ENCODE measurements around the gene FGFRL1. TPM values are rescaled to one million over a fixed set of nuclear protein-coding genes. Genes with fewer than 3 reads are reported as not detected.

FGFRL1 gene
- total RNA-seq, 4 donors from 2014 or later = 59.0 to 93.9 (median 77.2) TPM

DNA sequence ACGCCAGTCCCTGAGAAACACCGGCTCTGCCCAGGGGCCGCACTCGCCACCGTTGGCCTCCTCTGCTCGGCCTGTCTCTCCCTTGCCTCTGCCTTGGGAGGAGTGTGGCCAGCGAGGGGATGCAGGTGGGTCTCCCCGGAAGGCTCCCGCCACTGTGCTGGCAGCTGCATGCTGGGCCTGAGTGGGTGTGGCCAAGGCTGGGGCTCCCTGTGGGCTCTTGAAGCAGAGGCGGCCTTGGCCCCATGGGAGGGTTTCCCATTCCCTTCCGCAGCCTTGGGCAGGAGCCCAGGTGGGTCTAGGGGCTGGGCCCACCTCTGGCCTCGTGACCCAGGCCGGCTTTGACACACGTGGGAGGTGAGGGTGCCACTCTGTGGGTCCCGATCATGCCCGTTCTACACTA lies 19.1 kb downstream of the FGFRL1 start:
- Histone ChIP-seq H3K27me3 (no peaks in the 10 kb centered on the region), H3K9me3 (no peaks in the 10 kb centered on the region), H3K4me3 (replicated peaks in 1 of 3) (no peak overlapping the region), H3K36me3 (peaks cover 2 to 5% of the 10 kb centered on the region in 2 donors), H3K4me1 (peaks cover 21 to 34% of the 10 kb centered on the region in 2 donors), H3K27ac (no peak overlapping the region)
- WGBS, 2 donors = 66 to 69% methylated on average over 13 of the region's 16 CpGs
- no peak for TF ChIP-seq POLR2A (IDR thresholded peaks at IDR 0.05)
- TF ChIP-seq, protein P1, sequence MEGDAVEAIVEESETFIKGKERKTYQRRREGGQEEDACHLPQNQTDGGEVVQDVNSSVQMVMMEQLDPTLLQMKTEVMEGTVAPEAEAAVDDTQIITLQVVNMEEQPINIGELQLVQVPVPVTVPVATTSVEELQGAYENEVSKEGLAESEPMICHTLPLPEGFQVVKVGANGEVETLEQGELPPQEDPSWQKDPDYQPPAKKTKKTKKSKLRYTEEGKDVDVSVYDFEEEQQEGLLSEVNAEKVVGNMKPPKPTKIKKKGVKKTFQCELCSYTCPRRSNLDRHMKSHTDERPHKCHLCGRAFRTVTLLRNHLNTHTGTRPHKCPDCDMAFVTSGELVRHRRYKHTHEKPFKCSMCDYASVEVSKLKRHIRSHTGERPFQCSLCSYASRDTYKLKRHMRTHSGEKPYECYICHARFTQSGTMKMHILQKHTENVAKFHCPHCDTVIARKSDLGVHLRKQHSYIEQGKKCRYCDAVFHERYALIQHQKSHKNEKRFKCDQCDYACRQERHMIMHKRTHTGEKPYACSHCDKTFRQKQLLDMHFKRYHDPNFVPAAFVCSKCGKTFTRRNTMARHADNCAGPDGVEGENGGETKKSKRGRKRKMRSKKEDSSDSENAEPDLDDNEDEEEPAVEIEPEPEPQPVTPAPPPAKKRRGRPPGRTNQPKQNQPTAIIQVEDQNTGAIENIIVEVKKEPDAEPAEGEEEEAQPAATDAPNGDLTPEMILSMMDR (IDR thresholded peaks at IDR 0.05) = no peak
- intact Hi-C loops (cut with DNase I) = no loop called here
- DNase-seq = no peak

DNA sequence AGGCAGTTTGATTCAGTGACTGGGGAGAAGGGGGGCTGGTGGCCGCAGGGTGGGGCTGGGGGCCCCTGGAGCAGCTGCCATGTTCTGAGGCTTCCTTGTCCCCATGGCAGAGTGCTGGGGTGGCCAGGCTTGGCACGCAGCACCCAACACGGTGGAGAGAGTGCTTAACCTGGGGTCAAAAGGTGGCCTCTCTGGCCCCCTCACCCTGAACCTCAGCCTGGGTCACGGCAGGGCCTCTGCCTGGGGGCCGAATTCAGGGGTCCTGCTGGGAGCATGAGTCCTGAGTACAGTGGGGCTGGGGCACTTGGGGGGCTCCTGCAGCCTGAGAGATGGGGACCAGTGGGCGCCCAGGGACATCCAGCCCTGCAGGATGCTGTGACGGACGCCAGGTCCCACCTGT lies 19.9 kb downstream of the FGFRL1 start:
- TF ChIP-seq, protein P1 (IDR thresholded peaks at IDR 0.05) = no peak
- TF ChIP-seq POLR2A (IDR thresholded peaks at IDR 0.05) = no peak
- Histone ChIP-seq H3K4me1 (peaks cover 29 to 41% of the 10 kb centered on the region in 2 donors), H3K27me3 (no peaks in the 10 kb centered on the region), H3K36me3 (no peaks in the 10 kb centered on the region), H3K4me3 (replicated peaks in 1 of 3) (no peak overlapping the region), H3K9me3 (no peaks in the 10 kb centered on the region), H3K27ac (no peak overlapping the region)
- 67 to 74% methylated on average over 4 to 5 of the region's 8 CpGs for WGBS, 2 donors
- no peak for DNase-seq
- intact Hi-C loops (cut with DNase I) = no loop called here

DNA sequence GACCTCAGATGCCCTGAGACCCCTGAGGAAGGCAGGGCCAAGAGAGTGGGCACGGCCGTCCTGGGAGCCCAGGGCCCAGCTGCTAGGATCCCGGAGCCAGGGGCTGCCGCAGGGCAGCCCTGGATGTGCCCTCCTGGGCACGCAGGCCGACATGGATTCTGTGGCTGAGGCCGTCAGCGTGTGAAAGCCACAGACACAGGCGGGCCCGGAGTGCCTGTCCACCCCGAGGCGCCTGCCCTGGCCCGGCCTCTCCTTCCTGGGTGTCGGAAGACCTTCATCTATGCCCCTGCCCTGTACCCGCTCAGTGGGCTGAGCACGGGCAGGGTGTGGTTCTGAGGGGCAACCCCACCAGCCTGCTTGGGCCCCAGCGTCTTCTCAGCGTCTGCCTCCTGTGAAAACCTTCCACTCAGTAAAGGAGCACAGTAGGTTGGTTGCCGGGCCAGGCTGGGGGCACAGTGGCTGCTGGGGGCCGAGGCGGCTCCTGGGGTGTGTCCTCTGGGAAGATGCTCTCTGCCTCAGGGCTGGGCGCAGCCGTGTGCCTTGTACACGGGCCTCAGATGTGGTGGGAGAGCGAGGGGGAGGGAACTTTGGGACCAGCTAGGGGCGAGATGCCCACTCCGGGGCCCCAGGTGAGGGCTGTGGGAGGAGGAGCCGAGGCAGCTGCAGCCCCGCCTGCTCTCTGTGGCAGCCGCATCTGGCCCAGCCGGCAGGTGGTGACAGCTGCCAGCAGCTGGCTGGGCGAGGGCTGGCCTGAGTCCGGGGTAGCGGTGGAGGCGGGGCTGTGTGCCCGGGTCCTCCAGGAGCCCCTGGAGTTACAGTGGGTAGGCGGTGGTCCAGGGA lies 20.8 kb downstream of the FGFRL1 start:
- H3K27me3 ChIP-seq = no peaks in the 10 kb centered on the region
- H3K9me3 ChIP-seq = no peaks in the 10 kb centered on the region
- H3K4me1 ChIP-seq = peaks cover 29 to 50% of the 10 kb centered on the region in 2 donors
- intact Hi-C loops (cut with DNase I) = no loop called here
- TF ChIP-seq, protein P1 (IDR thresholded peaks at IDR 0.05) = peak in 3 of 6 experiments; percentile 25 to 40 (median 29)
- no peak for TF ChIP-seq POLR2A (IDR thresholded peaks at IDR 0.05)
- 68 to 75% methylated on average over 16 of the region's 37 CpGs for WGBS, 2 donors
- H3K4me3 ChIP-seq (replicated peaks in 1 of 3) = no peak overlapping the region
- no peaks in the 10 kb centered on the region for H3K36me3 ChIP-seq
- peak; percentile 54 to 57 for DNase-seq
- no peak overlapping the region for H3K27ac ChIP-seq

DNA sequence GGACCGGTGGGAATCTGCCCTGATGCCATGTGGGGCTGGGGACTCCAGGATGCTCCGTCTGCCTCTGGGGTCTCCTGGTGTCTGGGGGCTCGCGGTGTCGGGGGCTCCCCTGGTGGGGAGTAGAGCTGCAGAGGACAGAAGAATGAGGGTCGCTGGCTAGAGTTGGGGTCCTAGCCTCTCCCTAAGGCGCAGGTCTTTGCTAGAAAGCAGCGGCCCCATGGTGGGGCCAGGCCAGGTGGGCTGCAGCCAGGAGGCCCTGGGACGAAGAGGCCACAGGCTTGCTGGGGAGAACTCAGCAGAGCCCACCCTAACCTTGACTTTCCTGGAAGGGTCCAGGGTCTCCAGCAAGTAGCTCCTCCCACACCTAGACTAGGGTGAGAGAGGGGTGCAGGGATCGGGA lies 21.4 kb downstream of the FGFRL1 start:
- TF ChIP-seq, protein P1 (IDR thresholded peaks at IDR 0.05) = no peak
- TF ChIP-seq POLR2A (IDR thresholded peaks at IDR 0.05) = no peak
- H3K9me3 ChIP-seq = no peaks in the 10 kb centered on the region
- 82 to 92% methylated on average over 10 of the region's 10 CpGs for WGBS, 2 donors
- H3K4me3 ChIP-seq (replicated peaks in 1 of 3) = no peak overlapping the region
- no peak for DNase-seq
- peaks cover 29 to 57% of the 10 kb centered on the region in 2 donors for H3K4me1 ChIP-seq
- H3K36me3 ChIP-seq = no peaks in the 10 kb centered on the region
- intact Hi-C loops (cut with DNase I) = no loop called here
- no peaks in the 10 kb centered on the region for H3K27me3 ChIP-seq
- H3K27ac ChIP-seq = peak overlapping the region in 1 of 3 donors; percentile 99

DNA sequence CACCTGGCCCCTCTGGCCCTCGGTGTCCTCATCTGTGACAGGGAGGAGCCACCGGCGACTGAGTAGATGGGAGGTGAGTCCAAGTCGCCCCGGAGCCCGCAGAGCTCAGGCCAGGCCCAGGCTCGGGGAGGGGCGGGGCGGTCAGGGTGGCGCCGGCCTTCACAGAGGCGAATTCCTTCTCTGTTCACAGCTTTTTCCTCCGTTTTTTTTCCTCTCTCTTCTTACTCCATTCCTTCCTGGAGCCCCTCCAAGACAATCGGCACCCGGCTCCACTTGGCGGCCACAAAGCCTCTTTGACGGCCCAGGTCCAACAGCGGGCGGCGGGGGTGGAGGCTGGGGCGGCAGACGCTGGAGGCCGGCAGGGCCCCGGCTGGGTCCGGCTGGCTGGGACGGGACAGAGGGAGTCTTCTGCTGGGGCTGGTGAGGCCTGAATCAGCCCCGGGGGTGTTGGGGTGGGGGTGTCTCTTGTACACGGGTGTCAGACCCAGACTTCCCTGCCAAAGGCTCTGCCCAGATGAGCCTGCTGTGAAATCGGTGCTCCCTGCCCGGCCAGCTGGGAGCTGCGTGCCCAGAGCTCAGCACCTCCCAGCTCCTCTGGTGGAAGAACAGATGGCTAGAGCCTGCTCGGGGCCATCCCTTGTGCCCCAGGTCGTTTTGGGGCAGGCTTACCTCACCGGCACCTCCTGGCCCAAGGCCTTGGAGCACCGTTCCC lies 22.6 kb downstream of the FGFRL1 start:
- H3K27ac ChIP-seq = peak overlapping the region; percentile 78 to 99 (median 86)
- H3K9me3 ChIP-seq = no peaks in the 10 kb centered on the region
- 25 to 32% methylated on average over 28 to 31 of the region's 35 CpGs for WGBS, 2 donors
- no peaks in the 10 kb centered on the region for H3K36me3 ChIP-seq
- intact Hi-C loops (cut with DNase I) = no loop called here
- no peaks in the 10 kb centered on the region for H3K27me3 ChIP-seq
- TF ChIP-seq POLR2A (IDR thresholded peaks at IDR 0.05) = peak in 1 of 2 donors; percentile 27
- TF ChIP-seq, protein P1 (IDR thresholded peaks at IDR 0.05) = no peak
- peaks cover 40 to 68% of the 10 kb centered on the region in 2 donors for H3K4me1 ChIP-seq
- no peak overlapping the region for H3K4me3 ChIP-seq (replicated peaks in 1 of 3)
- peak; percentile 84 to 87 for DNase-seq
